NK-92 treated with Interleukin-12 subunit alpha and Interleukin-12 subunit beta, amount 100 ng/mL, for 24 hours (cell line): Measurements from ENCODE around the gene OR52E4.

Source experiments
- DNase-seq: peaks from one replicate; lab custom pipeline; 2025; lab: John Stamatoyannopoulos, UW

Gene OR52E4

GRCh38 chr11:5929571-5930368 lies 49.3 kb downstream of the OR52E4 start:
- DNase-seq = no peak

- DNase-seq = no peak
These were observed 50.2 kb downstream of the OR52E4 start for GRCh38 chr11:5930614-5931013.

- DNase-seq = no peak
These were observed 50.6 kb downstream of the OR52E4 start for GRCh38 chr11:5931061-5931460.

- no peak for DNase-seq
These were observed 52.2 kb downstream of the OR52E4 start for GRCh38 chr11:5932671-5933070.

GRCh38 chr11:5933116-5933515 lies 52.7 kb downstream of the OR52E4 start:
- no peak for DNase-seq
